Measurements from ENCODE around the gene ZNF793. TPM values are rescaled to one million over a fixed set of nuclear protein-coding genes. Genes with fewer than 3 reads are reported as not detected.

The ZNF793 gene
- total and polyA plus RNA-seq, 2 of the 8 experiments (the other 6 are each of a cell fraction or from before 2014, with no cell fraction given), result 5.0 to 13.3 TPM

DNA sequence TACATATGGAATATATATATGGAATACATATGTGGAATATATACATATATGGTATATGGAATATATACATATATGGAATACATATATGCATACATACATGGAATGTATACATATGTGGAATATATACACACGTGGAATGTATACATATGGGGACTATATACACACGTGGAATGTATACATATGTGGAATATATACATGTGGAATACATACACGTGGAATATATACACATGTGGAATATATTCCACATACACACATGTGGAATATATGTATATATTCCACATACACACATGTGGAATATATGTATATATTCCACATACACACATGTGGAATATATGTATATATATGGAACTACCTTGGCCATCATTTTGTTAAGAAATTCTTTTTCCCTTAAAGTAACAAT is 56.8 kb downstream of the ZNF793 start:
- no peak overlapping the region for H2BK12ac ChIP-seq (ENCODE audit: low read depth, low read length)
- no peak overlapping the region for H2AFZ ChIP-seq (ENCODE audit: low read length)
- no peak overlapping the region for H2BK15ac ChIP-seq (ENCODE audit: low read length)
- H4K20me1 ChIP-seq (replicated peaks in 1 of 2; ENCODE audit: control insufficient read depth in 1 of 2, insufficient read depth in 2 of 2, low read length in 2 of 2), result no peaks in the 10 kb centered on the region
- no peak overlapping the region for H3K4me2 ChIP-seq (ENCODE audit: insufficient read depth in 1 of 2, low read depth in 2 of 2, low read length in 2 of 2)
- POLR2A ChIA-PET (ENCODE audit: partially characterized antibody), result no interaction called here
- no peaks in the 10 kb centered on the region for H3K27me3 ChIP-seq (replicated peaks in 1 of 4; ENCODE audit: control insufficient read depth in 3 of 4, extremely low read depth in 1 of 4, insufficient read depth in 3 of 4, low read length in 3 of 4)
- peaks cover 77 to 84% of the 10 kb centered on the region in 2 experiments for H3K9me3 ChIP-seq (ENCODE audit: insufficient read depth in 2 of 2, low read depth in 1 of 2, low read length in 1 of 2)
- CTCF ChIA-PET (ENCODE audit: partially characterized antibody), result interaction anchor here (0.6 to 1.1 kb wide), 2 partner anchors 20 to 1121 kb away, joined by 3 to 4 read pairs; no protein-coding TSS in a partner anchor
- H3K79me2 ChIP-seq (ENCODE audit: control insufficient read depth in 1 of 2, insufficient read depth in 2 of 2, low read length in 2 of 2), result no peaks in the 10 kb centered on the region
- DNase-seq (ENCODE audit: low read depth in 1 of 2, low spot score in 2 of 2) (no peak), FAIRE-seq (no peak)
- H3K18ac ChIP-seq (ENCODE audit: extremely low read depth, low read length), result no peak overlapping the region
- H2BK5ac ChIP-seq (ENCODE audit: low read depth, low read length), result no peak overlapping the region
- no peak overlapping the region for H3K4ac ChIP-seq (replicated peaks; ENCODE audit: insufficient read length, low read depth, low read length)
- no peak overlapping the region for H4K8ac ChIP-seq (ENCODE audit: extremely low read depth, insufficient read depth, low read length)
- no peak overlapping the region for H3K27ac ChIP-seq (ENCODE audit: low read depth, low read length)
- no peak overlapping the region for H3K14ac ChIP-seq (ENCODE audit: insufficient read length)
- H3K23ac ChIP-seq (ENCODE audit: insufficient read length), result no peak overlapping the region
- H3K23me2 ChIP-seq (ENCODE audit: low read depth, low read length), result no peaks in the 10 kb centered on the region
- H3K4me1 ChIP-seq (replicated peaks in 1 of 4; ENCODE audit: control insufficient read depth in 3 of 4, insufficient read depth in 4 of 4, low read length in 3 of 4), result no peaks in the 10 kb centered on the region
- WGBS, 2 experiments (ENCODE audit: extremely low coverage in 1 of 2, insufficient coverage in 1 of 2, insufficient read length in 1 of 2, insufficient replicate concordance in 2 of 2, low coverage in 1 of 2, low lambda C conversion rate in 2 of 2, missing lambda C conversion rate in 1 of 2), result 92% methylated on average over 3 of the region's 3 CpGs; no CpG with 5 or more reads in 1 of the 2 experiments
- no peak overlapping the region for H4K91ac ChIP-seq (replicated peaks; ENCODE audit: insufficient read length, low read length)
- H3K56ac ChIP-seq (replicated peaks; ENCODE audit: insufficient read length, low read depth, low read length), result no peak overlapping the region
- peaks cover 0 to 27% (median 10%) of the 10 kb centered on the region in 4 experiments; a peak in 6 of 8 replicates for H3K36me3 ChIP-seq (ENCODE audit: control insufficient read depth in 2 of 4, insufficient read depth in 4 of 4, low read length in 3 of 4)
- no peak overlapping the region for H2AK5ac ChIP-seq (ENCODE audit: low read depth, low read length)
- no peak overlapping the region for H2BK120ac ChIP-seq (replicated peaks; ENCODE audit: low read depth, low read length)
- H3K4me3 ChIP-seq (ENCODE audit: extremely low read depth in 1 of 4, insufficient read depth in 2 of 4, low read depth in 3 of 4, low read length in 4 of 4), result no peak overlapping the region
- H3K79me1 ChIP-seq (ENCODE audit: low read depth, low read length), result no peaks in the 10 kb centered on the region
- no peak overlapping the region for H3K9ac ChIP-seq (replicated peaks in 1 of 4; ENCODE audit: extremely low read depth in 1 of 4, low read depth in 3 of 4, low read length in 3 of 4)
- H2BK20ac ChIP-seq (ENCODE audit: low read length), result no peak overlapping the region
- H4K5ac ChIP-seq (ENCODE audit: insufficient read length, low read depth, low read length), result no peak overlapping the region
- TF ChIP-seq FOSL1 (IDR thresholded peaks at IDR 0.05; ENCODE audit: insufficient read depth, low read depth, low read length) (no peak), SP1 (IDR thresholded peaks at IDR 0.05; ENCODE audit: low read depth, low read length) (no peak), JUND (IDR thresholded peaks at IDR 0.05; ENCODE audit: low read length) (no peak), POU5F1 (IDR thresholded peaks at IDR 0.05; ENCODE audit: low read depth, low read length) (no peak), ASH2L (IDR thresholded peaks at IDR 0.05; ENCODE audit: low read length) (no peak), EP300 (IDR thresholded peaks at IDR 0.05; ENCODE audit: borderline replicate concordance in 1 of 2, low read depth in 2 of 2, low read length in 2 of 2) (no peak), SIN3A (conservative IDR thresholded peaks at IDR 0.05 in 1 of 2, IDR thresholded peaks at IDR 0.05 in 1 of 2; ENCODE audit: low read depth in 1 of 2, low read length in 2 of 2) (no peak), KDM5A (IDR thresholded peaks at IDR 0.05; ENCODE audit: low read length) (no peak), EZH2 (IDR thresholded peaks at IDR 0.05; ENCODE audit: low read depth, low read length, severe bottlenecking) (no peak), RBBP5 (IDR thresholded peaks at IDR 0.05; ENCODE audit: borderline replicate concordance, low read depth, low read length) (no peak), HDAC6 (IDR thresholded peaks at IDR 0.05; ENCODE audit: low read depth, low read length) (no peak), NRF1 (IDR thresholded peaks at IDR 0.05; ENCODE audit: low read depth, low read length) (no peak)
- TF ChIP-seq, protein P1, sequence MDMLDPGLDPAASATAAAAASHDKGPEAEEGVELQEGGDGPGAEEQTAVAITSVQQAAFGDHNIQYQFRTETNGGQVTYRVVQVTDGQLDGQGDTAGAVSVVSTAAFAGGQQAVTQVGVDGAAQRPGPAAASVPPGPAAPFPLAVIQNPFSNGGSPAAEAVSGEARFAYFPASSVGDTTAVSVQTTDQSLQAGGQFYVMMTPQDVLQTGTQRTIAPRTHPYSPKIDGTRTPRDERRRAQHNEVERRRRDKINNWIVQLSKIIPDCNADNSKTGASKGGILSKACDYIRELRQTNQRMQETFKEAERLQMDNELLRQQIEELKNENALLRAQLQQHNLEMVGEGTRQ (IDR thresholded peaks at IDR 0.05; ENCODE audit: low read length), result no peak
